GM12878 (cell line): ENCODE results near the gene ISOC2. TPM values are rescaled to one million over a fixed set of nuclear protein-coding genes. Genes with fewer than 3 reads are reported as not detected.

Experiments
- ATAC-seq: fragments of 200-7000 bp; cut with Tn5 transposase; 3 replicates; pipeline ENCODE4 v1.9.1; 2020; ENCODE audit warnings: mild to moderate bottlenecking, moderate library complexity
- BruUV-seq: library from RNA; stranded (reverse); fragments of 400-500 nt; replicated peaks from 2 replicates; lab custom pipeline; 2021; lab: Mats Ljungman, UMichigan
- CTCF ChIA-PET: fragments of 300-600 bp; sonication (Branson Sonifier 250); formaldehyde crosslinking; extraction: SDS; loops from one replicate; lab custom pipeline; 2021; ENCODE audit warnings: inconsistent platforms; lab: Yijun Ruan, JAX
- POLR2A ChIA-PET: fragments of 350-600 bp; formaldehyde crosslinking; extraction: SDS; loops from one replicate; lab custom pipeline; 2021; ENCODE audit warnings: inconsistent platforms; lab: Charles Lee
- RAD21 ChIA-PET: fragments of 300-600 bp; sonication (Branson Sonifier 250); formaldehyde crosslinking; loops from one replicate; lab custom pipeline; 2023; ENCODE audit warnings: antibody characterized with exemption; ENCODE audit not compliant: unreplicated experiment; lab: Charles Lee
- SMC1A ChIA-PET: fragments of 300-600 bp; sonication (Branson Sonifier 250); formaldehyde crosslinking; loops from one replicate; lab custom pipeline; 2023; ENCODE audit not compliant: unreplicated experiment, uncharacterized antibody; lab: Charles Lee
- DNase-seq: peaks from one replicate; pipeline ENCODE4 v3.0.0-alpha.2; 2011; ENCODE audit warnings: low read depth, low spot score
- FAIRE-seq: peaks from 3 replicates; lab custom pipeline; 2011; peaks lifted over from hg19 to GRCh38; lab: Jason Lieb, UNC
- H2AFZ ChIP-seq: 2 replicates; pipeline ENCODE4 v1.6.0; 2011; ENCODE audit warnings: low read depth, low read length, control low read depth; ENCODE audit not compliant: control insufficient read depth
- H3K27ac ChIP-seq: 2 replicates; pipeline ENCODE4 v1.5.1; 2011; ENCODE audit warnings: control low read depth; ENCODE audit not compliant: control insufficient read depth, insufficient read depth
- H3K27me3 ChIP-seq, 2 experiments: replicated peaks in 1 of 2; 2 replicates each; pipeline versions ENCODE4 v1.6.0 to v1.6.1; 2011; ENCODE audit warnings: low read length in 1 of 2; ENCODE audit not compliant: control insufficient read depth in 2 of 2, insufficient read depth in 2 of 2
- H3K36me3 ChIP-seq, 2 experiments: 2 replicates each; pipeline ENCODE4 v1.5.1; 2011; ENCODE audit warnings: low read length in 1 of 2; ENCODE audit not compliant: control insufficient read depth in 2 of 2, insufficient read depth in 2 of 2
- H3K4me1 ChIP-seq: 2 replicates; pipeline ENCODE4 v1.6.1; 2011; ENCODE audit warnings: mild to moderate bottlenecking, low read length, moderate library complexity, mixed read lengths; ENCODE audit not compliant: control insufficient read depth, insufficient read depth
- H3K4me2 ChIP-seq: 2 replicates; pipeline ENCODE4 v1.6.0; 2011; ENCODE audit warnings: control low read depth; ENCODE audit not compliant: control insufficient read depth, insufficient read depth
- H3K4me3 ChIP-seq: fragments of 200-600 bp; sonication (generic); 2 replicates; pipeline ENCODE4 v1.5.1; 2016
- H3K79me2 ChIP-seq: 2 replicates; pipeline ENCODE4 v1.6.0; 2011; ENCODE audit warnings: low read length; ENCODE audit not compliant: control insufficient read depth, insufficient read depth
- H3K9ac ChIP-seq: 2 replicates; pipeline ENCODE4 v1.8.0; 2011; ENCODE audit warnings: low read length, control low read depth, mixed read lengths; ENCODE audit not compliant: control insufficient read depth, insufficient read depth
- H3K9me3 ChIP-seq: replicated peaks from 3 replicates; pipeline ENCODE4 v1.5.1; 2011; ENCODE audit warnings: mild to moderate bottlenecking, low read length; ENCODE audit not compliant: control insufficient read depth, insufficient read depth
- H4K20me1 ChIP-seq: 2 replicates; pipeline ENCODE4 v1.6.0; 2011; ENCODE audit not compliant: control insufficient read depth, insufficient read depth
- POLR2A ChIP-seq: IDR thresholded peaks from 2 replicates; pipeline ENCODE4 v1.6.1; 2011; ENCODE audit warnings: low read depth, mild to moderate bottlenecking, low read length
- SUZ12 ChIP-seq: fragments of 200-600 bp; sonication (generic); IDR thresholded peaks from one replicate; pipeline ENCODE4 v1.6.1; 2018; ENCODE audit warnings: antibody characterized with exemption, mild to moderate bottlenecking; ENCODE audit not compliant: unreplicated experiment
- ZNF384 ChIP-seq: IDR thresholded peaks from 2 replicates; pipeline ENCODE4 v1.6.1; 2012; ENCODE audit warnings: low read depth, mild to moderate bottlenecking, low read length, improper control_type of control experiment, borderline replicate concordance
- ZSCAN29 ChIP-seq: fragments of 450-650 bp; IDR thresholded peaks from 2 replicates; pipeline ENCODE4 v1.6.1; 2017; ENCODE audit warnings: mild to moderate bottlenecking, moderate library complexity
- WGBS: methylation state at CpG from one replicate; pipeline ENCODE4 v1.1.6; 2016; ENCODE audit warnings: low lambda C conversion rate; ENCODE audit not compliant: insufficient replicate concordance, insufficient coverage; ENCODE audit errors: missing lambda C conversion rate; 5-methylcytosine and 5-hydroxymethylcytosine counted together
- in situ Hi-C: fragments of 300-500 bp; cut with MboI; formaldehyde crosslinking; loops from 9 replicates; pipeline ENCODE4 v1.14.3; 2018; ENCODE audit warnings: mixed read lengths
- intact Hi-C: fragments of 100-400 bp; cut with micrococcal nuclease; formaldehyde crosslinking; loops from one replicate; pipeline ENCODE4 v1.14.2; 2022; ENCODE audit not compliant: unreplicated experiment
- polyA plus RNA-seq, 11 experiments: library from polyadenylated mRNA; depleted of rRNA in 4 of 11; unstranded in 6 of 11; stranded (reverse) in 5 of 11; fragments of >200 nt; fragmentation: Nextera tagmentation in 4 of 11; fragmentation: Illumina TruSeq in 1 of 11; extraction: Ambion mirVana in 4 of 11; extraction: Trizol in 1 of 11; gene quantifications; 1 replicate in 1 of 11; 2 replicates in 10 of 11; pipeline versions ENCODE4 v1.2.1 to v1.2.3, GENCODE V29; 2011 to 2016; ENCODE audit warnings: inconsistent platforms in 2 of 11, missing spikeins in 2 of 11, low read depth in 1 of 11
- total RNA-seq, 4 experiments: library from RNA; depleted of rRNA in 3 of 4; stranded (reverse); fragments of >200 nt in 3 of 4; fragmentation: Illumina TruSeq in 1 of 4; extraction: Trizol in 1 of 4; gene quantifications; 2 replicates each; pipeline versions ENCODE4 v1.2.1 to v1.2.3, GENCODE V29; 2013 to 2021

ISOC2 gene
- total and polyA plus RNA-seq, 10 of the 15 experiments (the other 5 are each of a cell fraction or from before 2014, with no cell fraction given) = 0.72 to 238 (median 56.9) TPM

DNA sequence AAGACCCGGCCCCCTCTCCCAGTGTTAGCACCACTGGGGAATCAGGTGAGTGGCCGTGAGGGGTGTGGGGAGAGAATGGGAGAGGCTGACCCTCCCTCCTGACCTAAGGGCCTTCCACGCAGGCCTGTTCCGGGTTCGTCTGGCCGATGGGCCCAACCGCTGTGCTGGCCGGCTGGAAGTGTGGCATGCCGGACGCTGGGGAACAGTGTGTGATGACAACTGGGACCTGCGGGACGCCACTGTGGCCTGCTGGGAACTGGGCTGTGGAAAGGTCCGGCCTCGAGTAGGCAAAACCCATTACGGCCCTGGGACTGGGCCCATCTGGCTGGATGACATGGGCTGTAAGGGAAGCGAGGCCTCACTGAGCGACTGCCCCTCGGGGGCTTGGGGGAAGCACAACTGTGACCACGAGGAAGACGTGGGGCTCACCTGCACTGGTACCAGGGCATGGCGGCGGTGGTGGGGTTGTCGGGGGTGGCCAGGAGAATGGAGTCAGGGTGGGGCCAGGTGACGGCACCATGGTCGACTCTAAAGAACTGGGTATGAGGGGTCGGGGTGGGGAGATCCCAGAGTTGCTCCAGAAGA is 39.0 kb upstream of the ISOC2 start:
- Histone ChIP-seq H3K4me1 (peaks cover 5% of the 10 kb centered on the region), H3K4me2 (no peak overlapping the region), H3K27ac (no peak overlapping the region), H2AFZ (no peak overlapping the region), H3K36me3 (no peaks in the 10 kb centered on the region), H3K9me3 (no peaks in the 10 kb centered on the region), H3K27me3 (no peaks in the 10 kb centered on the region; a peak in 1 of 4 replicates), H4K20me1 (no peaks in the 10 kb centered on the region), H3K79me2 (no peaks in the 10 kb centered on the region), H3K4me3 (no peak overlapping the region), H3K9ac (no peak overlapping the region)
- no peak for FAIRE-seq
- intact Hi-C loops (no loop called here), in situ Hi-C loops (no loop called here)
- RAD21 ChIA-PET = no interaction called here
- no peak for ATAC-seq
- CTCF ChIA-PET = interaction anchor here (0.6 kb wide), 1 partner anchor 353 kb away, joined by 7 read pairs; no protein-coding TSS in a partner anchor
- DNase-seq = no peak
- no TSS peak for BruUV-seq
- WGBS = 46% methylated on average over 25 of the region's 26 CpGs
- no peak for TF ChIP-seq ZSCAN29
- TF ChIP-seq SUZ12 = no peak
- no peak for TF ChIP-seq POLR2A
- SMC1A ChIA-PET = no interaction called here
- POLR2A ChIA-PET = no interaction called here

- H3K9ac ChIP-seq = no peak overlapping the region
- no peak overlapping the region for H3K4me2 ChIP-seq
- DNase-seq (no peak), ATAC-seq (no peak), FAIRE-seq (no peak)
- ChIA-PET SMC1A (interaction anchor here (0.5 to 1.5 kb wide), 2 partner anchors 11 to 77 kb away, joined by 3 to 4 read pairs; no protein-coding TSS in a partner anchor), CTCF (interaction anchor here (1.0 to 1.1 kb wide), 2 partner anchors 16 to 31 kb away, joined by 3 to 4 read pairs; no protein-coding TSS in a partner anchor), POLR2A (interaction anchor here (1.1 kb wide), 1 partner anchor 8 kb away, joined by 3 read pairs; no protein-coding TSS in a partner anchor), RAD21 (interaction anchor here (1.2 kb wide), 1 partner anchor 31 kb away, joined by 4 read pairs; no protein-coding TSS in a partner anchor)
- intact Hi-C loops = no loop called here
- no peaks in the 10 kb centered on the region for H3K36me3 ChIP-seq
- no TSS peak for BruUV-seq
- in situ Hi-C loops = no loop called here
- H3K79me2 ChIP-seq = no peaks in the 10 kb centered on the region
- no peak overlapping the region for H2AFZ ChIP-seq
- H3K27me3 ChIP-seq = no peaks in the 10 kb centered on the region; a peak in 1 of 4 replicates
- H3K27ac ChIP-seq = no peak overlapping the region
- H3K4me1 ChIP-seq = peaks cover 2% of the 10 kb centered on the region
- no peak overlapping the region for H3K4me3 ChIP-seq
- H4K20me1 ChIP-seq = no peaks in the 10 kb centered on the region
- 0% methylated on average over 2 of the region's 2 CpGs for WGBS
- no peak for TF ChIP-seq ZNF384
- H3K9me3 ChIP-seq = no peaks in the 10 kb centered on the region
These were observed 36.9 kb upstream of the ISOC2 start for GRCh38 chr19:55498246-55498840.
